OCI-LY7 (cell line): ENCODE data around the gene TIGAR. TPM values are rescaled to one million over a fixed set of nuclear protein-coding genes. Genes with fewer than 3 reads are reported as not detected.

Experiments
- BruUV-seq: library from RNA; stranded (reverse); fragments of 400-500 nt; replicated peaks from 2 replicates; lab custom pipeline; 2021; lab: Mats Ljungman, UMichigan
- CTCF ChIA-PET: fragments of 300-600 bp; sonication (Branson Sonifier 250); formaldehyde crosslinking; loops from one replicate; lab custom pipeline; 2022; ENCODE audit warnings: antibody characterized with exemption; ENCODE audit not compliant: unreplicated experiment; lab: Charles Lee
- POLR2A ChIA-PET: fragments of 300-600 bp; sonication (Branson Sonifier 250); formaldehyde crosslinking; loops from one replicate; lab custom pipeline; 2022; ENCODE audit warnings: antibody characterized with exemption; lab: Charles Lee
- DNase-seq: peaks from one replicate; pipeline ENCODE4 v3.0.0-alpha.2; 2015; ENCODE audit warnings: low spot score
- H2AFZ ChIP-seq: fragments of 200-600 bp; sonication (generic), shearing (Covaris generic); 2 replicates; pipeline ENCODE4 v1.6.1; 2014; ENCODE audit warnings: mild to moderate bottlenecking, antibody characterized with exemption, low read length, moderate library complexity
- H3K27ac ChIP-seq: fragments of 200-600 bp; sonication (generic); 2 replicates; pipeline ENCODE4 v1.5.1; 2014; ENCODE audit warnings: mixed run types, low read depth, mild to moderate bottlenecking, moderate library complexity, low read length, inconsistent platforms; ENCODE audit not compliant: poor library complexity, severe bottlenecking
- H3K36me3 ChIP-seq: fragments of 200-600 bp; sonication (generic); 2 replicates; pipeline ENCODE4 v1.6.1; 2014; ENCODE audit warnings: mild to moderate bottlenecking, antibody characterized with exemption, low read length, moderate library complexity, mixed read lengths; ENCODE audit not compliant: insufficient read depth
- H3K4me1 ChIP-seq: fragments of 200-600 bp; sonication (generic); 2 replicates; pipeline ENCODE4 v1.5.1; 2014; ENCODE audit warnings: mild to moderate bottlenecking, low read length; ENCODE audit not compliant: insufficient read depth, poor library complexity, severe bottlenecking
- H3K4me2 ChIP-seq: fragments of 200-600 bp; sonication (generic); 2 replicates; pipeline ENCODE4 v1.6.1; 2014; ENCODE audit warnings: mild to moderate bottlenecking, low read length
- H3K4me3 ChIP-seq: fragments of 200-600 bp; sonication (generic); 2 replicates; pipeline ENCODE4 v1.5.1; 2014; ENCODE audit warnings: mild to moderate bottlenecking, low read depth, low read length; ENCODE audit not compliant: poor library complexity, severe bottlenecking
- H3K79me2 ChIP-seq: fragments of 200-600 bp; sonication (generic); 2 replicates; pipeline ENCODE4 v1.6.1; 2016; ENCODE audit warnings: low read depth, mild to moderate bottlenecking, low read length, moderate library complexity, mixed read lengths; ENCODE audit not compliant: insufficient read depth
- H3K9me2 ChIP-seq: fragments of 200-600 bp; sonication (generic); 2 replicates; pipeline ENCODE4 v1.6.1; 2016; ENCODE audit warnings: mild to moderate bottlenecking, low read length, mixed read lengths; ENCODE audit not compliant: insufficient read depth
- H3K9me3 ChIP-seq: fragments of 200-600 bp; sonication (generic); 2 replicates; pipeline ENCODE4 v1.6.1; 2014; ENCODE audit warnings: mild to moderate bottlenecking, mixed run types, low read length, mixed read lengths
- H4K20me1 ChIP-seq: fragments of 200-600 bp; sonication (generic); 2 replicates; pipeline ENCODE4 v1.6.1; 2014; ENCODE audit warnings: mild to moderate bottlenecking, antibody characterized with exemption, low read length, moderate library complexity, mixed read lengths; ENCODE audit not compliant: insufficient read depth
- CTCF ChIP-seq: fragments of 200-600 bp; sonication (generic); conservative IDR thresholded peaks from 2 replicates; pipeline ENCODE4 v1.5.1; 2014; ENCODE audit warnings: mild to moderate bottlenecking, antibody characterized with exemption, low read length, moderate library complexity, mixed read lengths
- EZH2phosphoT487 ChIP-seq: fragments of 200-600 bp; sonication (generic); IDR thresholded peaks from 2 replicates; pipeline ENCODE4 v1.6.1; 2018; ENCODE audit warnings: low read depth, borderline replicate concordance, mild to moderate bottlenecking, mixed run types, antibody characterized with exemption, low read length, moderate library complexity, mixed read lengths
- intact Hi-C: fragments of 100-400 bp; cut with micrococcal nuclease; formaldehyde crosslinking; loops from one replicate; pipeline ENCODE4 v1.10.0; 2022; ENCODE audit not compliant: unreplicated experiment
- total RNA-seq, 2 experiments: library from RNA; depleted of rRNA in 1 of 2; stranded (reverse); fragments of >200 nt in 1 of 2; shearing (Covaris generic) in 1 of 2; gene quantifications; 2 replicates each; pipeline ENCODE4 v1.2.3, GENCODE V29; 2014 to 2022

Gene TIGAR
- total RNA-seq, 2 experiments from 2014 or later: 8.0 to 24.7 TPM

DNA sequence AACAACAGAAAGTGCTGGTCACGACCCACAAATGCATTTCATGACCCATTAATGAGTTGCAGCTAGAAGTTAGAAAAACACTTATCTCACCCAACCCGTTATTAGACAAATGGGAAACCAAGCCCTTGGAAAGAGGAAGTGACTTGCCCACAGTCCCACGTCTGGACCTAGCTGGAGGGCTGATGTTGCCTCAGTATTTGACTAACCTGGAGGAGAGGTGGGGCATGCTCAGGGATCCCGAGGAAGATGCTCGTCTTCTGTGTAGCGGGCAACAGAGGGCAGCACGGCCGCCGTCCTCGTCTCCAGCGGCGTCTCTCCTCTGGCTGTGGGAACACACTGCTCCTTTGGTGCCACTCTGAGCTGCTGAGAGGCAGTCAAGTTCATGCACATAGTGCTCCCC, 34.8 kb upstream of the TIGAR start:
- ChIA-PET POLR2A (no interaction called here), CTCF (no interaction called here)
- no peaks in the 10 kb centered on the region for H3K4me1 ChIP-seq
- no peaks in the 10 kb centered on the region for H3K79me2 ChIP-seq
- H3K27ac ChIP-seq: no peak overlapping the region
- TF ChIP-seq CTCF: no peak
- no peak for TF ChIP-seq EZH2phosphoT487
- no peak overlapping the region for H3K4me3 ChIP-seq
- H3K4me2 ChIP-seq: no peak overlapping the region
- no peak overlapping the region for H2AFZ ChIP-seq
- H4K20me1 ChIP-seq: no peaks in the 10 kb centered on the region
- intact Hi-C loops: no loop called here
- H3K36me3 ChIP-seq: no peaks in the 10 kb centered on the region
- H3K9me3 ChIP-seq: no peaks in the 10 kb centered on the region
- no peaks in the 10 kb centered on the region for H3K9me2 ChIP-seq
- no TSS peak for BruUV-seq
- no peak for DNase-seq

- Histone ChIP-seq H4K20me1 (no peaks in the 10 kb centered on the region), H3K36me3 (no peaks in the 10 kb centered on the region), H3K4me1 (no peaks in the 10 kb centered on the region), H3K9me2 (no peaks in the 10 kb centered on the region), H3K79me2 (no peaks in the 10 kb centered on the region), H3K4me2 (no peak overlapping the region), H3K27ac (no peak overlapping the region), H3K4me3 (no peak overlapping the region), H3K9me3 (no peaks in the 10 kb centered on the region), H2AFZ (no peak overlapping the region)
- no peak for DNase-seq
- TF ChIP-seq EZH2phosphoT487 (no peak), CTCF (no peak)
- BruUV-seq: no TSS peak
- intact Hi-C loops: no loop called here
- POLR2A ChIA-PET: no interaction called here
- CTCF ChIA-PET: no interaction called here
Observed at GRCh38 chr12:4286771-4287317, 34.2 kb upstream of the TIGAR start.

DNA sequence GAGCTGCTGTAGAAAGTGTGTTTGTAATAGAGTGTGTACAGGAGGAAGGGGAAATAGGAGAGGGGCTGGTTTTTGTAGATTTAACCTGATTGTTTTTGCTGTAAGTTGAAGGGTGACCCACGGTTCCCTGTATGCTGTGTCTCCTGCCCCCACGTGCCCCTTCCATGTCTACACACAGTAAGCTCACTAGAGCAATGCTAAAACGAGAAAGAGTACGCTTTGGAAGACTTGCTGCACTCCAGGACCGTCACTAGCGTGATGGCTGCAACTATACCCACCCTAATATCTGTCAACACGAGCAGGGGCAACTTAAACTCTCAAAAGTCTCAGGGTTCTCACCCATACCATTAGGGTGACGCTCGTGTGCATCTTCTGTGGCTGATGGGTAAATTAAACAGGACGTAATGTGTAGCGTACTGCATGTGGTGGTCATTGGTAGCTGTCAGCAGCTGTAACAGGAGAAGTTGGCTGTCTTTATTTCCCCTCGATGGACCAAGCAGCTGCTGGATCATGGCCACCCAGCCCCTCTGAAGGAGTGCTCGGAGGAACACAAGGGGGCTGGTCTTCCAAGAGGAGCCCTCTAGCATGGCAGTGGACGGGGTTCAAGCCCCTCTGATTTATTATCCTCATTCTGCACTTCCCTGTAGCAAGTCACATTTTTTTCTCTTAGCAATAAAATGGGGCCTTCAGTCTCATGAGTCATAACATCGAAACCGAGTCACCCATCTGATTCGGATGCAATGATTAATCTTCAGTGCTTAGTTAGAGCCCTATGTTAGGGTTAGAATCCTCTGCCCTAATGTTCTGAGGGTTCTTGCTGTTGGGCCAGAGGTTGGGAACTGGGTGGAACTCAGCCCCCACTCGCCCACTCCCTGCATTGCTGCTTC, 33.4 kb upstream of the TIGAR start:
- TF ChIP-seq CTCF: no peak
- TF ChIP-seq EZH2phosphoT487: no peak
- Histone ChIP-seq H3K4me2 (no peak overlapping the region), H4K20me1 (no peaks in the 10 kb centered on the region), H3K36me3 (no peaks in the 10 kb centered on the region), H3K9me2 (no peaks in the 10 kb centered on the region), H3K4me1 (no peaks in the 10 kb centered on the region), H3K27ac (no peak overlapping the region), H3K9me3 (no peaks in the 10 kb centered on the region), H3K4me3 (no peak overlapping the region), H3K79me2 (no peaks in the 10 kb centered on the region), H2AFZ (no peak overlapping the region)
- no peak for DNase-seq
- intact Hi-C loops: no loop called here
- BruUV-seq: no TSS peak
- CTCF ChIA-PET: no interaction called here
- POLR2A ChIA-PET: no interaction called here
